ENCODE data around the gene WDR77.

GRCh38 chr1:111454859-111455641 lies 6.0 kb upstream of the WDR77 start:
- TF ChIP-seq POLR2A (IDR thresholded peaks at IDR 0.05; ENCODE audit: low read length) (no peak), GATA1 (IDR thresholded peaks at IDR 0.05; ENCODE audit: low read depth, low read length) (no peak)
